Stimulated activated CD8-positive, alpha-beta memory T cell treated with anti-CD3 and anti-CD28 coated beads, Interleukin-12 subunit alpha, Interleukin-12 subunit beta, amount 100 ng/mL, for 4 hours (primary cell): ENCODE results near the gene LIPE.

Experiments used
- DNase-seq: peaks from one replicate; pipeline ENCODE4 v3.0.0-alpha.2; 2020; ENCODE audit warnings: low read depth

The LIPE gene

DNA sequence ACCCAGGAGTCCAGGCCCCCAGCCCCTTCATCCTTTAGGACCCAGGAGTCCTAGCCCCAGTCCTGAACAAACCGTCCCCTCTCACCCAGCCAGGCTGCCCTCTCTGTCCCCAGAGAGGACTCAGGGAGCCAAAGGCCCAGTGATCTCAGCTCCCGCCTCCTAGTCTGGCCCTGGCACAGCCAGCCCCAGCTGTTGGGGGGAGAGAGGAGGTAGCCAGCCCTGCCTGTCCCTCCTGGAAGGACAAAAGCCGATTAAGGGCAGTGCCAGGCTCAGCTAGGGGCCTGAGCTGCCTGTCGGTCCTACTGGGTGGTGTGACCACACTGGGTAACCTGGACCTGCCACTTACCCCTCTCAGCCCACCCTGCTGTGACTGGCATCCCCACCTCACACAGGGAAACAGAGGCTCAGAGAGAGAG lies 14.5 kb downstream of the LIPE start:
- no peak for DNase-seq

DNA sequence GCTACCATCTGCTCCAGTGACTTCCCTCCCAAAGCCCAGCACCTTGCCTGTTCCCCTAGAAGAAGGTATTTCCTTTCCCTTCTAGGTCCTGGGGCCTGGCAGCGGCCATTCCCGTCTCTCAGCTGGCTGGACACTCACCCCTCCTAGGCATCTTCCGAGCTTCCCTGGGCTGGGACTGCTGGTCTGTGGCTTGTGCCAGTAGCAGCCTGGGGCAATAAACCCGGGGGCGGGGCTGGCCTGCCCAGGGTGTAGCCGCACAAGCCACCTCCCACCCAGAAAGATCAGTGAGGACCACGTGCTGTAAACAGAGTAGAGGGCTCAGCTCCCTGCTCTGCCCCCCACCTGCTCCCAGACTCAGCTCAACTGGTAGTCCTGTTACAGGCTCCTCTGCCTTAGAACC lies 15.0 kb downstream of the LIPE start:
- no peak for DNase-seq

DNA sequence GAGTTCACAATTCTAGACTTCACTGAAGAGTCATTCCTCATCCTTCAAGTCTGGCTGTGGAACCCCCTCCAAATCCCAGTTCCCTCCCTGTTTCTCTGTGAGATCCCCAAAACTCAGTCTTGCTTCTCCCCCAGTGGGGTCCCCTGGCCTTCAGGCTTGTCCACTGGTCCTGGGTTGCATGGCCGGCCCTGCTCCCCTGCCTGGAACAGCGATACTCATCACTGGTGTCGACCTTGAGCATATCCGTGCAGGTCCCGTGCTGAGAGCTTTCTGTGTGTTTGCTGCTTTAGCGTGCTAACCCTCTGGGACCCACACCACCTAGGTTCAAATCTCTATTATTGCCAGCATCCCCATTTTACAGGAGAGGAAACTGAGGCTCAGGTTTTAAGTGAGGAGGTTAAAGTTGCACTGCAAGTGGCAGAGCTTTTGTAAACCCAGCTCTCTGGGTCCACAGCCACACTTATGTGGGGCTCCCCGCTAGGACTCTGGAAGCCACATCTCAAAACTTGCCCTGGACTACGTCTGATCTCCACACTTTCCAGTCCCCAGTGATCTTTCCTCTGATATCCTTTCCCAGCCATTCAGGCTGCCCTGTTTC lies 15.5 kb downstream of the LIPE start:
- DNase-seq: no peak

- DNase-seq: no peak
Measured at GRCh38 chr19:42410371-42410770, 16.8 kb downstream of the LIPE start.

- DNase-seq: no peak
Measured at GRCh38 chr19:42409477-42409876, 17.7 kb downstream of the LIPE start.

DNA sequence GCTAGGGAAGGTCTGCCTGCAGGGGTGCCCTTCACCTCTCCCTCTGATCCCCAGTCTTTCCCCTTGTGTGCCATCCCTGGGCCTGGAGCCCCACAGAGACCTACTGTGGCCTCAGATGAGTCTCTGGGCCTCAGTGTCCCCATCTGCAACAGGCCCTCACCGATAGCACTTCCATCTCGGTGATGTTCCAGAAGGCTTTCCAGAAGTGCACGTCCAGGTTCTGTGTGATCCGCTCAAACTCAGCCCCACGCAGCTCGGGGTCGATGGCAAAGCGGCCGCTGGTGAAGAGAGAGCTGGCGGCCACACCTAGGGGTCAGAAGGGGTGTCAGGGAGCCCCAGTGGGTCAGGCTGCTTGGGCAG lies 19.4 kb downstream of the LIPE start:
- no peak for DNase-seq

- DNase-seq: no peak
Measured at GRCh38 chr19:42407085-42407815, 19.9 kb downstream of the LIPE start.

DNA sequence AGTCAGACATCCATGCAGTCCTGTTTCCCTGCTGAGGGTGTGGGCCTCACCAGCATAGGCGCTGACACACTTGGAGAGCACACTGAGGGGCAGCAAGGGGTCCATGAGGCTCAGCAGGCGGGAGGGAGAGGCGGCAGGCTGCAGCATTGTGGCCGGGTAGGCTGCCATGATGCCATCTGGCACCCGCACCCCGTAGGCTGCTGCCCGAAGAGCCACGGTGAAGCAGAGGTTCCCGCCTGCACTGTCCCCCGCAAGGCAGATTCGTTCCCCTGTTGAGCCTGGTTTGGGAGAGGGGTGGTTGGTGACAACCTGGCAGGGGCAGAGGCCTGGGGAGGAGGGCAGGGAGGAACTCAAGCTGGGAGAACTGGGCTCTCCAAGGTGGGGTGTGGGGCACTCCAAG lies 21.1 kb downstream of the LIPE start:
- no peak for DNase-seq

DNA sequence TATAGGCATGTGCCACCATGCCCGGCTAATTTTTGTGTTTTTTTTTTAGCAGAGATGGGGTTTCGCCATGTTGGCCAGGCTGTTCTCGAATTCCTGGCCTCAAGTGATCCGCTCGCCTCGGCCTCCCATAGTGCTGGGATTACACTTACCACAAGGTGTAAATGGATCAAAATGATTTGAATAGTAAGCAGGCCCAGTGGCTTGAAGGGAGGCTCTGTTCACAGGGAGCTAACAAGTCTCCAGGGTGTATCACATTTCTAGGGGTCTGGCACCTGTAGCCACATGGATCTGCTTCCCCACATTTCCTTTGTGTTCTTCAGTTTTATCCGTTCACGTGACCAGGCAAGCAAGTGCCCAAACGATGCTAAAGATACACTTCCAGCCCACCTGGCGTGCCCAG lies 23.6 kb downstream of the LIPE start:
- no peak for DNase-seq

GRCh38 chr19:42402376-42403116 lies 24.6 kb downstream of the LIPE start:
- DNase-seq: no peak

- DNase-seq: peak; percentile 54
Measured at GRCh38 chr19:42401365-42402303, 25.6 kb downstream of the LIPE start.

DNA sequence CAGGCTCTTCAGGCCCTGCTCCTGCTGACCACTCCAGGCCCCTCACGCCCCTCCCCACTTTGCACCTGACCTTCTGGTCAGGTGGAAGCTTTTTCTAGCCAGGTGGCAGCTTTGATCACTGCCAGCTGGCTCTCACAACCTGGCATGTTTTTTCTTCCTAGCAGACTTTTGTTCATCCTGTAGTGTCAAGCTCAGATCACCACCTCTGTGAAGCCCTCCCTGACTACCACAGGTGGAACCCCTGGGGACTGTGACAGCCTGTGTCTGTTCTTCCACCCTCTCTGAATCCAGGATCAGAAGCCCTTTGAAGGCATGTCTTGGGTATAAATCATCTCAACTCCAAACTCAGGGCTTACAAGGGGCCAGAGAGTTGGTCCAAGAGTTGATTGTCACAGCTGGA lies 26.8 kb downstream of the LIPE start:
- DNase-seq: no peak

GRCh38 chr19:42397263-42398166 lies 29.7 kb downstream of the LIPE start:
- DNase-seq: no peak

- peak; percentile 88 for DNase-seq
Measured at GRCh38 chr19:42396381-42397262, 30.6 kb downstream of the LIPE start.

DNA sequence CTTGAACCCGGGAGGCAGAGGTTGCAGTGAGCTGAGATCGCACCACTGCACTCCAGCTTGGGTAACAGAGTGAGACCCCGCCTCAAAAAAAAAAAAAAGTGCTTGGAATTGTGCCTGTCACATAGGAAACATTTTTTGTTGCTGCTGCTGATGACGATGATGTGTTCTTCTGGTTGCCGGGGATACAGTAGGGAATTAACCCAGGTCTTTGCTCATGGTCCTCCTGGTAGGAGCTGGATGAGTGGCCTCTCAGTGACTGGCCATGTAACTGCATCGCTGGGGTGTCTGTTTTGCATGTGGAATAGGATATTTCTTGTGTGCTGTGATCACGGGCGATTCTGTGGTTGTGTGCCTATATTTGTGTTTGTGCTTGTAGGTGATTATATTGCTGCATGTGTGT lies 32.4 kb downstream of the LIPE start:
- DNase-seq: no peak

GRCh38 chr19:42392165-42392564 lies 35.0 kb downstream of the LIPE start:
- no peak for DNase-seq

DNA sequence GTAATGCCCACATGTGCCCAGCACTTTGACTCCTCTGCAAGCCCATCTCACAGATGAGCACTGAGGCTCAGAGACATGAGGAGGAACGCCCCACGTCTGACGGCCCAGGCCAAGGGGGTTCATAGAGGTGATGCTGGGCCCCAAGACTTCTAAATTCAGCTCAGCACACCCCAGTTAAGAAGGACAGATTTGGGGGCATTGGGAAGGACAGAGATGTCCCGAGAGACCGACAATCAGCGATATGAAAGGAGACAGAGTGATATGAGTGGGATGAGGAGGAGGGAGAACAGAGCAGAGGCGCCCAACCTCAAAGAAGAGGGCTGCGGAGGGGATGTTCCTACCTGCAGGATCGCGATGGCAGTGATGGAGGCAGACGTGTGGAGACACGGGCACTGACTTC lies 37.3 kb downstream of the LIPE start, which contains the start of gene CNFN:
Gene CNFN, minus strand, starts transcription at position 399 of the 400 bp plus-strand sequence. CDS start 1,260 bp downstream, outside the sequence.
- no peak for DNase-seq

- DNase-seq: no peak
Measured at GRCh38 chr19:42388851-42389489, 38.2 kb downstream of the LIPE start.

DNA sequence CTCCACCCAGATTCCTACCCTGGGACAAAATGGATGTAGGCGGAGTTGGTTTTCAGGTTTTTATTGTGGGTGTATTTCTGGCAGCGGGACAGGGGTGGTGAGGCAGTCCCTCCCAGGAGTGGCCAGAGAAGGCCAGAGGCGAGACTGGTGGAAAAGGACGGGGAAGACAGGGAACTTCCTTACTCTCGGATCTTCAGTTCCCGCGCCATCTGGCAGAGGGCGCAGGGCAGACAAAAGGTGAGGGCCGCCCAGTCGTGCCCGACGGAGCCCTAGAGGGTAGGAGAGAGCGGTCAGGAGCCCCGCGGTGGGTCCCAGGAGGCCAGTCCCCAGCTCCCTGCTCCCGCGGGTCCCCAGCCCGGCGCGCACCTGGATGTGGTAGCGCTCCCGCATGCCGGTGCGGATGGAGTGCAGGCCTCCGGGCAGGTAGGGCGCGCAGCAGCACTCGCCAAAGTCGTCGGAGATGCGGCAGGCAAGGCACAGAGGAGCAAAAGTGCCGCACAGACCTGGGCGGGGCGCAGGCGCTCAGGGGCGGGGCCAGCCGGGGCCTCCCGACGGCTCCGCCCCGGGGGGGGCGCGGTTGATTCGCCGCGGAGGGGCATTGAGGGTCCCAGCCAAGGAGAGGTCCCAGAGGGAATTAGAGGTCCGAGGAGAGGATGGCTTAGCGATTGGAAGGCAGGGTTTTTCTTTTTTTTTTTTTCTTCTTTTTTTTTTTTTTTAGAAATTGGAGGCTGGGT lies 40.0 kb downstream of the LIPE start:
- peak; percentile 36 for DNase-seq
